ENCODE results near the gene BCL2.

DNA sequence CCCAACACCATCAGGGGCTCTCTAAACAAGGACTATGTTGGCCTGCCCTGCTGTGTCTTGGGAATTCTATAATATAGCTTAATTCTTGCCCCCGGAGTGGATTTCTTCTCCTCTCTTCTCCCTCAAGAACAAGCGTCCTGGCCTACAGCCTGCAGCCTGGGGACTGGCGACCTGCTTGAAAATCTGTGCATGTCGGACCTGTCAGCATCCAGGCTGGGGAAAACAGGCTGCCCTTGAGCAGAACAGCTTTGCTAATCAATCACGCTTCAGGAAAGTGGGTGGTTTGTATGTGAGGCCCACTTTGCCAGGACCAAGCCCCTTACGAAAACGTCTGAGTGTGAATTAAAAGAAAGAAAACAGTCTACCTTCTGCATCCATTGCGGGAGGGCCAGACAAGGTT lies 116.7 kb downstream of the BCL2 start:
- TF ChIP-seq, protein P1, sequence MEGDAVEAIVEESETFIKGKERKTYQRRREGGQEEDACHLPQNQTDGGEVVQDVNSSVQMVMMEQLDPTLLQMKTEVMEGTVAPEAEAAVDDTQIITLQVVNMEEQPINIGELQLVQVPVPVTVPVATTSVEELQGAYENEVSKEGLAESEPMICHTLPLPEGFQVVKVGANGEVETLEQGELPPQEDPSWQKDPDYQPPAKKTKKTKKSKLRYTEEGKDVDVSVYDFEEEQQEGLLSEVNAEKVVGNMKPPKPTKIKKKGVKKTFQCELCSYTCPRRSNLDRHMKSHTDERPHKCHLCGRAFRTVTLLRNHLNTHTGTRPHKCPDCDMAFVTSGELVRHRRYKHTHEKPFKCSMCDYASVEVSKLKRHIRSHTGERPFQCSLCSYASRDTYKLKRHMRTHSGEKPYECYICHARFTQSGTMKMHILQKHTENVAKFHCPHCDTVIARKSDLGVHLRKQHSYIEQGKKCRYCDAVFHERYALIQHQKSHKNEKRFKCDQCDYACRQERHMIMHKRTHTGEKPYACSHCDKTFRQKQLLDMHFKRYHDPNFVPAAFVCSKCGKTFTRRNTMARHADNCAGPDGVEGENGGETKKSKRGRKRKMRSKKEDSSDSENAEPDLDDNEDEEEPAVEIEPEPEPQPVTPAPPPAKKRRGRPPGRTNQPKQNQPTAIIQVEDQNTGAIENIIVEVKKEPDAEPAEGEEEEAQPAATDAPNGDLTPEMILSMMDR (IDR thresholded peaks at IDR 0.05): no peak
- TF ChIP-seq POLR2A (IDR thresholded peaks at IDR 0.05) (no peak), POLR2AphosphoS5 (IDR thresholded peaks at IDR 0.05; ENCODE audit: insufficient read depth in 1 of 2, low read depth in 1 of 2) (no peak)
